ENCODE data around the gene APP. TPM values are rescaled to one million over a fixed set of nuclear protein-coding genes. Genes with fewer than 3 reads are reported as not detected.
A peak's percentile ranks its signal among the peaks of the same experiment; 100 is the strongest.

APP gene
- total RNA-seq, 1 donor, result 373 TPM

- Histone ChIP-seq H3K79me2 (ENCODE audit: insufficient read depth, low read length) (peaks cover 79% of the 10 kb centered on the region), H3K36me3 (ENCODE audit: insufficient read depth, low read length) (no peaks in the 10 kb centered on the region), H3K4me1 (ENCODE audit: insufficient read depth, low read length) (peaks cover 4% of the 10 kb centered on the region), H2AFZ (ENCODE audit: low read length) (no peak overlapping the region), H3K4me2 (ENCODE audit: insufficient read depth, low read length) (no peak overlapping the region), H3K27me3 (ENCODE audit: insufficient read depth, low read length) (no peaks in the 10 kb centered on the region), H3K27ac (ENCODE audit: low read depth, low read length) (no peak overlapping the region), H3K4me3 (ENCODE audit: insufficient read depth, low read length) (no peak overlapping the region), H4K20me1 (ENCODE audit: insufficient read depth, low read length) (peaks cover 18% of the 10 kb centered on the region), H3K9me3 (ENCODE audit: low read depth, low read length) (no peaks in the 10 kb centered on the region)
- TF ChIP-seq, protein P1, sequence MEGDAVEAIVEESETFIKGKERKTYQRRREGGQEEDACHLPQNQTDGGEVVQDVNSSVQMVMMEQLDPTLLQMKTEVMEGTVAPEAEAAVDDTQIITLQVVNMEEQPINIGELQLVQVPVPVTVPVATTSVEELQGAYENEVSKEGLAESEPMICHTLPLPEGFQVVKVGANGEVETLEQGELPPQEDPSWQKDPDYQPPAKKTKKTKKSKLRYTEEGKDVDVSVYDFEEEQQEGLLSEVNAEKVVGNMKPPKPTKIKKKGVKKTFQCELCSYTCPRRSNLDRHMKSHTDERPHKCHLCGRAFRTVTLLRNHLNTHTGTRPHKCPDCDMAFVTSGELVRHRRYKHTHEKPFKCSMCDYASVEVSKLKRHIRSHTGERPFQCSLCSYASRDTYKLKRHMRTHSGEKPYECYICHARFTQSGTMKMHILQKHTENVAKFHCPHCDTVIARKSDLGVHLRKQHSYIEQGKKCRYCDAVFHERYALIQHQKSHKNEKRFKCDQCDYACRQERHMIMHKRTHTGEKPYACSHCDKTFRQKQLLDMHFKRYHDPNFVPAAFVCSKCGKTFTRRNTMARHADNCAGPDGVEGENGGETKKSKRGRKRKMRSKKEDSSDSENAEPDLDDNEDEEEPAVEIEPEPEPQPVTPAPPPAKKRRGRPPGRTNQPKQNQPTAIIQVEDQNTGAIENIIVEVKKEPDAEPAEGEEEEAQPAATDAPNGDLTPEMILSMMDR (IDR thresholded peaks at IDR 0.05; ENCODE audit: extremely low read depth, low read depth, low read length), result no peak
- DNase-seq (ENCODE audit: insufficient read length, low spot score, missing footprints), result no peak
Measured at GRCh38 chr21:26061437-26061836, 109.1 kb downstream of the APP start.

DNA sequence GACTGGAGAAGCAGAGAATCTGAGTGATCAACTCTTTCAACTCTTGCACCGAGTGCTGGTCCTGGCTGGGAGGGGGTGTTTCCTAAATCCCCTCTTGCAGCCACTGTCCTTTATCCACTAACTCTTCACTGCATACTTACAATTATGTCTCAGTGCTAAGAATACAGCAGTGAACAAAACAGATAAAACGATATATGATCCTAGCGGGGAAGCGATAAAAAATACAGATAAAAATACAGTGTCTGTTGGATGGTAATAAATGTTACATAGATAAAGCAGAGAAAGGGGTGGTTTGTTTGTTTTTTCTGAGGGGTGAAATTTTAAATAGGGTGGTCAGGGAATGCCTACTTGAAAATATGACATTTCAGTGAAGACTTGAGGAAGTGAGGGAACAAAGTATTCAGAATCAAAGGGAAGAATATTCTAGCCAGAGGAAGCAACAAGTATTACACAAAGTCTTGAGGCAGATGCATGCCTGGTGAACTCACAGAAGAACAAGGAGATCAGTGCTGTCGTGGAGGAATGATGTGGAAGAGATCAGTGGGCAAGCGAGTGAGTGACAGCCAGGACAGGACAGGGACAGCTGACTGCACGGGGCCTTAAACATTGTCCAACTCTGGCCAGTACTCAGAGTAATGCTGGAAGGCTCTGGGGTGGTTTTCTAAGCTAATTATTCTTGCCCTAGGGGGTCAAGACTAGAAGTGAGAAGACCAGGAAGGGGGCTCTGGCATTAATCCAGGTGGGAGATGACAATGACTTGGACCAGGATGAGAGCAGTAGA, 110.0 kb downstream of the APP start:
- Histone ChIP-seq H3K4me1 (ENCODE audit: insufficient read depth, low read length) (peaks cover 5% of the 10 kb centered on the region), H3K27ac (ENCODE audit: low read depth, low read length) (peak overlapping the region; percentile 19), H3K4me2 (ENCODE audit: insufficient read depth, low read length) (no peak overlapping the region), H3K79me2 (ENCODE audit: insufficient read depth, low read length) (peaks cover 80% of the 10 kb centered on the region), H3K9me3 (ENCODE audit: low read depth, low read length) (no peaks in the 10 kb centered on the region), H4K20me1 (ENCODE audit: insufficient read depth, low read length) (peaks cover 23% of the 10 kb centered on the region), H3K27me3 (ENCODE audit: insufficient read depth, low read length) (no peaks in the 10 kb centered on the region), H3K4me3 (ENCODE audit: insufficient read depth, low read length) (no peak overlapping the region), H3K36me3 (ENCODE audit: insufficient read depth, low read length) (no peaks in the 10 kb centered on the region), H2AFZ (ENCODE audit: low read length) (no peak overlapping the region)
- TF ChIP-seq, protein P1 (IDR thresholded peaks at IDR 0.05; ENCODE audit: extremely low read depth, low read depth, low read length), result no peak
- no peak for DNase-seq (ENCODE audit: insufficient read length, low spot score, missing footprints)

GRCh38 chr21:26057477-26058170, 112.9 kb downstream of the APP start:
- Histone ChIP-seq H3K79me2 (ENCODE audit: insufficient read depth, low read length) (peaks cover 73% of the 10 kb centered on the region), H4K20me1 (ENCODE audit: insufficient read depth, low read length) (peaks cover 27% of the 10 kb centered on the region), H3K27me3 (ENCODE audit: insufficient read depth, low read length) (no peaks in the 10 kb centered on the region), H3K9me3 (ENCODE audit: low read depth, low read length) (no peaks in the 10 kb centered on the region), H3K4me2 (ENCODE audit: insufficient read depth, low read length) (no peak overlapping the region), H3K4me3 (ENCODE audit: insufficient read depth, low read length) (no peak overlapping the region), H3K27ac (ENCODE audit: low read depth, low read length) (no peak overlapping the region), H2AFZ (ENCODE audit: low read length) (no peak overlapping the region), H3K36me3 (ENCODE audit: insufficient read depth, low read length) (peaks cover 4% of the 10 kb centered on the region), H3K4me1 (ENCODE audit: insufficient read depth, low read length) (peaks cover 5% of the 10 kb centered on the region)
- TF ChIP-seq, protein P1 (IDR thresholded peaks at IDR 0.05; ENCODE audit: extremely low read depth, low read depth, low read length), result no peak
- no peak for DNase-seq (ENCODE audit: insufficient read length, low spot score, missing footprints)

GRCh38 chr21:26055841-26056264, 114.7 kb downstream of the APP start:
- Histone ChIP-seq H3K79me2 (ENCODE audit: insufficient read depth, low read length) (peaks cover 60% of the 10 kb centered on the region), H3K4me3 (ENCODE audit: insufficient read depth, low read length) (no peak overlapping the region), H3K27ac (ENCODE audit: low read depth, low read length) (no peak overlapping the region), H3K4me1 (ENCODE audit: insufficient read depth, low read length) (peaks cover 2% of the 10 kb centered on the region), H3K36me3 (ENCODE audit: insufficient read depth, low read length) (peaks cover 9% of the 10 kb centered on the region), H2AFZ (ENCODE audit: low read length) (no peak overlapping the region), H4K20me1 (ENCODE audit: insufficient read depth, low read length) (peaks cover 27% of the 10 kb centered on the region), H3K9me3 (ENCODE audit: low read depth, low read length) (no peaks in the 10 kb centered on the region), H3K4me2 (ENCODE audit: insufficient read depth, low read length) (no peak overlapping the region), H3K27me3 (ENCODE audit: insufficient read depth, low read length) (no peaks in the 10 kb centered on the region)
- no peak for DNase-seq (ENCODE audit: insufficient read length, low spot score, missing footprints)
- TF ChIP-seq, protein P1 (IDR thresholded peaks at IDR 0.05; ENCODE audit: extremely low read depth, low read depth, low read length), result no peak

Measured in osteoblast (primary cell).